OCI-LY3 (cell line): Measurements from ENCODE around the gene ATP2A1.
"Not testable (repeated sequence)": the region's sequence is repeated elsewhere in the genome, so short reads cannot be mapped to it uniquely, and the experiment has no call there.

ENCODE experiments used
- H2AFZ ChIP-seq: fragments of 200-600, 300-600 bp; shearing (Covaris generic); 2 replicates; pipeline ENCODE4 v1.6.0; 2014; ENCODE audit warnings: antibody characterized with exemption, low read depth, low read length
- H3K27ac ChIP-seq: fragments of 200-600, 300-600 bp; sonication (generic); 2 replicates; pipeline ENCODE4 v1.5.1; 2014; ENCODE audit warnings: mild to moderate bottlenecking, low read length, moderate library complexity, mixed read lengths
- H3K27me3 ChIP-seq: fragments of 200-600, 300-600 bp; sonication (generic); 2 replicates; pipeline ENCODE4 v1.6.1; 2014; ENCODE audit warnings: low read depth, low read length, mixed read lengths
- H3K36me3 ChIP-seq: fragments of 200-600, 300-600 bp; sonication (generic); replicated peaks from 2 replicates; pipeline ENCODE3; 2014; ENCODE audit warnings: low read depth, low read length, mixed read lengths
- H3K4me1 ChIP-seq: fragments of 300-600, 200-600 bp; sonication (generic); 2 replicates; pipeline ENCODE4 v1.6.1; 2014; ENCODE audit warnings: low read length, mixed read lengths
- H3K4me2 ChIP-seq: fragments of 200-600, 300-600 bp; sonication (generic); 2 replicates; pipeline ENCODE4 v1.6.1; 2014; ENCODE audit warnings: low read length, mixed read lengths
- H3K4me3 ChIP-seq: fragments of 300-600, 200-600 bp; sonication (generic); 2 replicates; pipeline ENCODE4 v1.5.1; 2014; ENCODE audit warnings: antibody characterized with exemption, mild to moderate bottlenecking, low read length, moderate library complexity
- H3K79me2 ChIP-seq: fragments of 300-600, 200-600 bp; shearing (Covaris generic); 2 replicates; pipeline ENCODE4 v1.6.1; 2014; ENCODE audit warnings: mild to moderate bottlenecking, low read length, mixed read lengths
- H3K9ac ChIP-seq: fragments of 300-600, 200-600 bp; shearing (Covaris generic); 2 replicates; pipeline ENCODE4 v1.6.0; 2014; ENCODE audit warnings: mild to moderate bottlenecking, low read length, moderate library complexity
- H3K9me3 ChIP-seq: fragments of 200-600, 300-600 bp; shearing (Covaris generic); 2 replicates; pipeline ENCODE4 v1.6.1; 2014; ENCODE audit warnings: low read length, mixed read lengths; ENCODE audit not compliant: insufficient read depth
- H4K20me1 ChIP-seq: fragments of 200-600, 300-600 bp; sonication (generic); 2 replicates; pipeline ENCODE4 v1.6.1; 2016; ENCODE audit warnings: low read length, mixed read lengths; ENCODE audit not compliant: insufficient read depth
- EZH2phosphoT487 ChIP-seq: fragments of 200-600 bp; shearing (Covaris generic); IDR thresholded peaks from 2 replicates; pipeline ENCODE4 v1.6.1; 2018; ENCODE audit warnings: antibody characterized with exemption, mixed run types, low read depth
- TF ChIP-seq, protein P1 (sequence below): fragments of 200-600, 300-600 bp; sonication (generic); IDR thresholded peaks from 2 replicates; pipeline ENCODE4 v1.5.1; 2014; ENCODE audit warnings: antibody characterized with exemption, low read length, low read depth

Gene ATP2A1

GRCh38 chr16:28937222-28937876 is 59.1 kb downstream of the ATP2A1 start:
- H3K4me1 ChIP-seq, result no peaks in the 10 kb centered on the region
- no peak for TF ChIP-seq EZH2phosphoT487
- TF ChIP-seq, protein P1, sequence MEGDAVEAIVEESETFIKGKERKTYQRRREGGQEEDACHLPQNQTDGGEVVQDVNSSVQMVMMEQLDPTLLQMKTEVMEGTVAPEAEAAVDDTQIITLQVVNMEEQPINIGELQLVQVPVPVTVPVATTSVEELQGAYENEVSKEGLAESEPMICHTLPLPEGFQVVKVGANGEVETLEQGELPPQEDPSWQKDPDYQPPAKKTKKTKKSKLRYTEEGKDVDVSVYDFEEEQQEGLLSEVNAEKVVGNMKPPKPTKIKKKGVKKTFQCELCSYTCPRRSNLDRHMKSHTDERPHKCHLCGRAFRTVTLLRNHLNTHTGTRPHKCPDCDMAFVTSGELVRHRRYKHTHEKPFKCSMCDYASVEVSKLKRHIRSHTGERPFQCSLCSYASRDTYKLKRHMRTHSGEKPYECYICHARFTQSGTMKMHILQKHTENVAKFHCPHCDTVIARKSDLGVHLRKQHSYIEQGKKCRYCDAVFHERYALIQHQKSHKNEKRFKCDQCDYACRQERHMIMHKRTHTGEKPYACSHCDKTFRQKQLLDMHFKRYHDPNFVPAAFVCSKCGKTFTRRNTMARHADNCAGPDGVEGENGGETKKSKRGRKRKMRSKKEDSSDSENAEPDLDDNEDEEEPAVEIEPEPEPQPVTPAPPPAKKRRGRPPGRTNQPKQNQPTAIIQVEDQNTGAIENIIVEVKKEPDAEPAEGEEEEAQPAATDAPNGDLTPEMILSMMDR, result no peak
- no peak overlapping the region for H3K9ac ChIP-seq
- no peak overlapping the region for H2AFZ ChIP-seq
- no peaks in the 10 kb centered on the region for H3K9me3 ChIP-seq
- no peaks in the 10 kb centered on the region for H3K79me2 ChIP-seq
- H4K20me1 ChIP-seq, result no peaks in the 10 kb centered on the region
- H3K27me3 ChIP-seq, result no peaks in the 10 kb centered on the region
- no peak overlapping the region for H3K27ac ChIP-seq
- no peak overlapping the region for H3K4me2 ChIP-seq
- no peaks in the 10 kb centered on the region for H3K36me3 ChIP-seq
- H3K4me3 ChIP-seq, result no peak overlapping the region

DNA sequence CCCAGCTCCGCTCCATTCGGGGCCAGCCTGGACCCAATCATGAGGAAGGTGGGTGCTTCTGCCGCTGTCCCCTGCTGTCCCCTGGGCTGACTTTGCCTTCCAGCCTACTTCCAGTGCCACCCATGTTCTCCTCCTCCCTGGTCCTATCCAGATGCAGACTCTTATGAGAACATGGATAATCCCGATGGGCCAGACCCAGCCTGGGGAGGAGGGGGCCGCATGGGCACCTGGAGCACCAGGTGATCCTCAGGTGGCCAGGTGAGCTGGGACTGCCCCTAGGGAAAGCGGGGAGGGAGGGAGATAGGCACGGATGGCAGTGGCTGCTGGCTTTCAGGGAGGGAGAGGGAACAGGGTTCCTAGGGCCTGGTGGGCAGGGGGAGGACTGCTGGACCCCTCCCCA is 60.4 kb downstream of the ATP2A1 start:
- Histone ChIP-seq H3K9me3 (no peaks in the 10 kb centered on the region), H3K27ac (no peak overlapping the region), H3K4me3 (no peak overlapping the region), H3K79me2 (no peaks in the 10 kb centered on the region), H3K9ac (no peak overlapping the region), H2AFZ (no peak overlapping the region), H3K36me3 (no peaks in the 10 kb centered on the region), H4K20me1 (no peaks in the 10 kb centered on the region), H3K4me1 (no peaks in the 10 kb centered on the region), H3K4me2 (no peak overlapping the region), H3K27me3 (no peaks in the 10 kb centered on the region)
- no peak for TF ChIP-seq EZH2phosphoT487
- TF ChIP-seq, protein P1, result no peak

- H3K4me3 ChIP-seq, H3K4me2 ChIP-seq, H3K9ac ChIP-seq, H3K9me3 ChIP-seq, H3K79me2 ChIP-seq, H2AFZ ChIP-seq, H3K27ac ChIP-seq, H4K20me1 ChIP-seq, H3K27me3 ChIP-seq, H3K4me1 ChIP-seq, H3K36me3 ChIP-seq: not testable (repeated sequence)
These were observed 61.5 kb downstream of the ATP2A1 start for GRCh38 chr16:28939825-28940224.

DNA sequence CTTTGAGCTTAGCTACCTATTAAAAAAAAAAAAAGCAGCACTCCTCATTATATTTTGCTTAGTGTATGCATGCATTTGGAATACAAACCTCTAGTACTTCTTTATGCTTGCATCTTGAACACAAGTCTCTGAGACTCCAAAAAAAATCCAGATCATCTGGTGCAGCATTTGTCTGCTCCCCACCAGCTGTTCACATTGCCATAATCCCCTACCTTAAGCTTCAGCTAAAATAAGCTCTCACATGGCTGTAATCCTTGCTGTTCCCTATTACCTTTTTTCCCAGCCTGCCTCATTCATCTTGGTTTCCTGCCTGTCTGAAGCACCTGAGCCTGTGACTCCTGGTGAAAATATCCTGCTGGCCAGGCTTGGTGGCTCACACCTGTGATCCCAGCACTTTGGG is 65.0 kb downstream of the ATP2A1 start:
- TF ChIP-seq EZH2phosphoT487, result no peak
- TF ChIP-seq, protein P1, result no peak
- Histone ChIP-seq H3K4me1 (peaks cover 14% of the 10 kb centered on the region; the same call in 1 of the 2 replicates), H2AFZ (no peak overlapping the region), H4K20me1 (no peaks in the 10 kb centered on the region), H3K27ac (no peak overlapping the region), H3K9ac (no peak overlapping the region), H3K36me3 (no peaks in the 10 kb centered on the region), H3K9me3 (no peaks in the 10 kb centered on the region), H3K27me3 (0 out of 2 replicates have a peak, but pooled peaks cover 4% of the 10 kb centered on the region), H3K4me3 (no peak overlapping the region), H3K4me2 (no peak overlapping the region), H3K79me2 (no peaks in the 10 kb centered on the region)
